IMR-90 (cell line): ENCODE results near the gene ST8SIA6. TPM values are rescaled to one million over a fixed set of nuclear protein-coding genes. Genes with fewer than 3 reads are reported as not detected.

ENCODE experiments used
- ATAC-seq: fragments of 200-7000 bp; cut with Tn5 transposase; 2 replicates; pipeline ENCODE4 v1.9.1; 2020; ENCODE audit warnings: low read depth, mild to moderate bottlenecking, moderate library complexity
- BruUV-seq: library from RNA; stranded (reverse); fragments of 400-500 nt; replicated peaks from 2 replicates; lab custom pipeline; 2021; lab: Mats Ljungman, UMichigan
- CTCF ChIA-PET: fragments of 300-600 bp; formaldehyde crosslinking; extraction: SDS; loops from one replicate; lab custom pipeline; 2021; ENCODE audit warnings: antibody characterized with exemption; lab: Yijun Ruan, JAX
- POLR2A ChIA-PET: fragments of 300-600 bp; sonication (Branson Sonifier 250); formaldehyde crosslinking; loops from one replicate; lab custom pipeline; 2022; ENCODE audit warnings: antibody characterized with exemption; ENCODE audit not compliant: unreplicated experiment; lab: Charles Lee
- DNase-seq: peaks from one replicate; pipeline ENCODE4 v3.0.0; 2013
- H2AFZ ChIP-seq: replicated peaks from 2 replicates; pipeline ENCODE3; 2013; ENCODE audit warnings: low read length, mild to moderate bottlenecking; ENCODE audit not compliant: poor library complexity
- H2AK5ac ChIP-seq: 2 replicates; pipeline ENCODE4 v1.6.1; 2013; ENCODE audit warnings: low read depth, low read length, inconsistent platforms
- H2AK9ac ChIP-seq: replicated peaks from 2 replicates; pipeline ENCODE3; 2013; ENCODE audit warnings: mild to moderate bottlenecking, low read depth, low read length, moderate library complexity; ENCODE audit not compliant: poor library complexity
- H2BK120ac ChIP-seq: 2 replicates; pipeline ENCODE4 v1.6.1; 2013; ENCODE audit warnings: low read depth, low read length, inconsistent platforms
- H2BK15ac ChIP-seq: 3 replicates; pipeline ENCODE4 v1.6.1; 2013; ENCODE audit warnings: low read depth, low read length, inconsistent platforms
- H2BK20ac ChIP-seq: 2 replicates; pipeline ENCODE4 v1.6.1; 2013; ENCODE audit warnings: low read depth, mild to moderate bottlenecking, inconsistent platforms, low read length, moderate library complexity
- H2BK5ac ChIP-seq: 2 replicates; pipeline ENCODE4 v1.6.1; 2013; ENCODE audit warnings: mild to moderate bottlenecking, low read depth, low read length, inconsistent platforms; ENCODE audit not compliant: poor library complexity, severe bottlenecking
- H3K14ac ChIP-seq: replicated peaks from 2 replicates; pipeline ENCODE4 v1.6.1; 2013; ENCODE audit warnings: low read depth, low read length, inconsistent platforms
- H3K18ac ChIP-seq: 2 replicates; pipeline ENCODE4 v1.6.1; 2013; ENCODE audit warnings: low read depth, low read length, control low read depth
- H3K23ac ChIP-seq: 2 replicates; pipeline ENCODE4 v1.6.1; 2013; ENCODE audit warnings: low read depth, low read length, inconsistent platforms
- H3K27ac ChIP-seq: 2 replicates; pipeline ENCODE4 v1.5.1; 2013; ENCODE audit warnings: mild to moderate bottlenecking, control low read depth, low read length; ENCODE audit not compliant: insufficient read depth
- H3K27me3 ChIP-seq: 2 replicates; pipeline ENCODE4 v1.6.1; 2013; ENCODE audit warnings: low read length; ENCODE audit not compliant: control insufficient read depth, insufficient read depth
- H3K36me3 ChIP-seq: 2 replicates; pipeline ENCODE4 v1.6.1; 2013; ENCODE audit warnings: low read length, mixed read lengths; ENCODE audit not compliant: control insufficient read depth, insufficient read depth
- H3K4ac ChIP-seq: 2 replicates; pipeline ENCODE4 v1.6.1; 2013; ENCODE audit warnings: low read depth, low read length, inconsistent platforms
- H3K4me1 ChIP-seq: 2 replicates; pipeline ENCODE4 v1.6.1; 2013; ENCODE audit warnings: low read length, mixed read lengths; ENCODE audit not compliant: control insufficient read depth, insufficient read depth
- H3K4me2 ChIP-seq: 2 replicates; pipeline ENCODE4 v1.6.1; 2013; ENCODE audit warnings: low read depth, mild to moderate bottlenecking, control low read depth, low read length, moderate library complexity
- H3K4me3 ChIP-seq: 2 replicates; pipeline ENCODE4 v1.5.1; 2013; ENCODE audit warnings: low read depth, mild to moderate bottlenecking, control low read depth, low read length, moderate library complexity; ENCODE audit not compliant: insufficient read depth
- H3K56ac ChIP-seq: 2 replicates; pipeline ENCODE4 v1.6.1; 2013; ENCODE audit warnings: low read length, inconsistent platforms; ENCODE audit not compliant: insufficient read depth; ENCODE audit errors: extremely low read depth
- H3K79me1 ChIP-seq, 2 experiments: 2 replicates each; pipeline ENCODE4 v1.6.1; 2013; ENCODE audit warnings: low read length in 2 of 2, inconsistent platforms in 1 of 2, low read depth in 1 of 2
- H3K9ac ChIP-seq: 2 replicates; pipeline ENCODE4 v1.6.1; 2013; ENCODE audit warnings: low read depth, low read length, control low read depth
- H3K9me1 ChIP-seq: 2 replicates; pipeline ENCODE4 v1.6.1; 2013; ENCODE audit warnings: low read length, inconsistent platforms; ENCODE audit not compliant: insufficient read depth
- H3K9me3 ChIP-seq: 2 replicates; pipeline ENCODE4 v1.6.1; 2013; ENCODE audit warnings: low read length; ENCODE audit not compliant: control insufficient read depth, insufficient read depth
- H4K20me1 ChIP-seq: 2 replicates; pipeline ENCODE4 v1.6.1; 2013; ENCODE audit warnings: low read length, inconsistent platforms; ENCODE audit not compliant: insufficient read depth
- H4K5ac ChIP-seq: 2 replicates; pipeline ENCODE4 v1.6.1; 2013; ENCODE audit warnings: mild to moderate bottlenecking, low read depth, low read length, control low read depth
- H4K8ac ChIP-seq, 2 experiments: 2 replicates each; pipeline ENCODE4 v1.6.1; 2013; ENCODE audit warnings: low read depth in 2 of 2, low read length in 2 of 2, control low read depth in 1 of 2, inconsistent platforms in 1 of 2
- H4K91ac ChIP-seq: 2 replicates; pipeline ENCODE4 v1.6.1; 2013; ENCODE audit warnings: low read depth, low read length, inconsistent platforms; ENCODE audit not compliant: insufficient read depth
- CHD1 ChIP-seq: IDR thresholded peaks from 2 replicates; pipeline ENCODE4 v1.6.1; 2012; ENCODE audit warnings: low read depth, low read length, improper control_type of control experiment
- WGBS, 2 experiments: methylation state at CpG; one replicate each; pipeline versions ENCODE4 v1.1.5 to v1.1.7; 2013; ENCODE audit warnings: missing lambda C conversion rate in 2 of 2; ENCODE audit not compliant: insufficient read length in 1 of 2; ENCODE audit errors: extremely low coverage in 2 of 2; 5-methylcytosine and 5-hydroxymethylcytosine counted together
- dilution Hi-C: fragments of 300-500 bp; cut with HindIII; formaldehyde crosslinking; loops from one replicate; pipeline ENCODE4 v1.14.3; 2018; ENCODE audit warnings: low sequenced_read_pairs; ENCODE audit not compliant: unreplicated experiment
- in situ Hi-C: fragments of 300-500 bp; cut with MboI; formaldehyde crosslinking; loops from 3 replicates; pipeline ENCODE4 v1.14.3; 2019; ENCODE audit warnings: low sequenced_read_pairs, inconsistent platforms, mixed read lengths
- intact Hi-C: fragments of 100-400 bp; cut with micrococcal nuclease; formaldehyde crosslinking; loops from 2 replicates; pipeline ENCODE4 v1.10.0; 2022
- polyA plus RNA-seq, 3 experiments: library from polyadenylated mRNA; depleted of rRNA; stranded (reverse); fragments of >200 nt; gene quantifications; 2 replicates each; pipeline ENCODE4 v1.2.3, GENCODE V29; 2012; ENCODE audit warnings: low replicate concordance in 1 of 3
- total RNA-seq: library from RNA; depleted of rRNA; stranded (reverse); fragments of >200 nt; gene quantifications from 2 replicates; pipeline ENCODE4 v1.2.3, GENCODE V29; 2012

The ST8SIA6 gene
- total and polyA plus RNA-seq, 2 of the 4 experiments (the other 2 are of a cell fraction): 0.10 to 0.18 TPM

DNA sequence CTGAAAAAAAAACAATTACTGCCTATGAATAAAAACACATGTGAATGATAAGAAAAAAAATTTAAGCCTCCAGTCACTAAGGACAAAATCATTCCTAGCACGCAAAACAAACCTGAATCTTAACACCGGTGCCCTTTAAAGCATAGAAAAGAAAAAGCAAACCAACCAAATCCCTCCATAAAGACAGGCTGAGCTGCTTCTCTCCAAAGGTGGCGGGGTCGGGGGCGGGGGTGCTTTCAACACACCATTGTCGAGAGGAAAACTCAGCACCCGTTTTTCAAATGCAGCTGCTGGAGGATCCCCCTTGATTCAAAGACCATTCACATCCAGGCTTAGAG, 1.4 kb downstream of the ST8SIA6 start:
- no CpG with 5 or more reads among the region's 7 CpGs for WGBS, 2 experiments

More for the DNA sequence above, 1.4 kb downstream of the ST8SIA6 start:
- ChIA-PET POLR2A (no interaction called here), CTCF (interaction anchor here (0.6 to 1.0 kb wide), 3 partner anchors 9 to 1594 kb away, joined by 3 to 4 read pairs (median 3); no protein-coding TSS in a partner anchor)
- dilution Hi-C loops (no loop called here), in situ Hi-C loops (no loop called here), intact Hi-C loops (loop anchor here (5.0 kb wide), 1 partner anchor 144 kb away; no protein-coding TSS in a partner anchor)
- no peak overlapping the region for H2AK9ac ChIP-seq
- H3K36me3 ChIP-seq: no peaks in the 10 kb centered on the region
- H2BK5ac ChIP-seq: no peak overlapping the region
- no peak overlapping the region for H2BK20ac ChIP-seq
- BruUV-seq: no TSS peak
- H2BK120ac ChIP-seq: no peak overlapping the region
- H4K5ac ChIP-seq: no peak overlapping the region
- H4K91ac ChIP-seq: no peak overlapping the region
- H3K4me1 ChIP-seq: peaks cover 2% of the 10 kb centered on the region; the same call in 1 of the 2 replicates
- peak overlapping the region; percentile 87 for H2AFZ ChIP-seq
- H3K79me1 ChIP-seq: no peaks in the 10 kb centered on the region
- no peaks in the 10 kb centered on the region for H3K9me1 ChIP-seq
- H4K8ac ChIP-seq: no peak overlapping the region
- ATAC-seq: no peak
- H3K9me3 ChIP-seq: peaks cover 18% of the 10 kb centered on the region
- H4K20me1 ChIP-seq: no peaks in the 10 kb centered on the region
- no peak overlapping the region for H3K56ac ChIP-seq
- no peak overlapping the region for H3K23ac ChIP-seq
- H3K4me2 ChIP-seq: peak overlapping the region; percentile 88; the same call in 1 of the 2 replicates
- H3K27ac ChIP-seq: no peak overlapping the region
- H3K9ac ChIP-seq: no peak overlapping the region
- no peak overlapping the region for H3K14ac ChIP-seq
- no peak for TF ChIP-seq CHD1
- no peak overlapping the region for H3K18ac ChIP-seq
- H2AK5ac ChIP-seq: no peak overlapping the region
- no peak for DNase-seq
- no peak overlapping the region for H3K4ac ChIP-seq
- no peak overlapping the region for H2BK15ac ChIP-seq
- H3K4me3 ChIP-seq: peak overlapping the region; percentile 52; the same call in 1 of the 2 replicates
- H3K27me3 ChIP-seq: peaks cover 10% of the 10 kb centered on the region; the same call in 1 of the 2 replicates
